NOMO-1 treated with DMSO at 0.1 percent for 48 hours (cell line): ENCODE data around the gene MYO5B.

Experiments
- DNase-seq: peaks from one replicate; lab custom pipeline; 2025; ENCODE audit not compliant: unreplicated experiment; lab: John Stamatoyannopoulos, UW

The MYO5B gene

GRCh38 chr18:50027996-50028395 lies 167.0 kb downstream of the MYO5B start:
- no peak for DNase-seq

GRCh38 chr18:50024466-50024865 lies 170.5 kb downstream of the MYO5B start:
- DNase-seq: no peak

DNA sequence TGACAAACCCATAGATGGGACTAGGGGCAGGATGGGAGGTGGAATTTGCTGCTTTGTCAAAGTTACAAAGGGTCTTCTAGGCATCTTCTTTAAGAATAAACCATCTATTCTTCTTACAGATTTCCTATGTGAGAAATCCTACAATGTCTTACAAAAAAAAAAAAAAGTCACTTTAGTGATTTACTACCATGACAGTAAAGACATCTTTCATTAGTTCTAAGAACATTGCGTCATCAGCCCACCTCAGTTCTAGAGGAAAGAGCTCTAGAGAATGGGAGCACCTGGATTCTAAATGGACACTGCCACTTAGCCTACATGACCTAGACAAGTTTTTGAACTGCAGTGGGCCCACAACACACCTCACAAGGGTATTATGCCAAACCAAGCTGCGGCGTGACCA lies 172.0 kb downstream of the MYO5B start:
- DNase-seq: no peak

- no peak for DNase-seq
Measured at GRCh38 chr18:50014606-50015005, 180.3 kb downstream of the MYO5B start.

DNA sequence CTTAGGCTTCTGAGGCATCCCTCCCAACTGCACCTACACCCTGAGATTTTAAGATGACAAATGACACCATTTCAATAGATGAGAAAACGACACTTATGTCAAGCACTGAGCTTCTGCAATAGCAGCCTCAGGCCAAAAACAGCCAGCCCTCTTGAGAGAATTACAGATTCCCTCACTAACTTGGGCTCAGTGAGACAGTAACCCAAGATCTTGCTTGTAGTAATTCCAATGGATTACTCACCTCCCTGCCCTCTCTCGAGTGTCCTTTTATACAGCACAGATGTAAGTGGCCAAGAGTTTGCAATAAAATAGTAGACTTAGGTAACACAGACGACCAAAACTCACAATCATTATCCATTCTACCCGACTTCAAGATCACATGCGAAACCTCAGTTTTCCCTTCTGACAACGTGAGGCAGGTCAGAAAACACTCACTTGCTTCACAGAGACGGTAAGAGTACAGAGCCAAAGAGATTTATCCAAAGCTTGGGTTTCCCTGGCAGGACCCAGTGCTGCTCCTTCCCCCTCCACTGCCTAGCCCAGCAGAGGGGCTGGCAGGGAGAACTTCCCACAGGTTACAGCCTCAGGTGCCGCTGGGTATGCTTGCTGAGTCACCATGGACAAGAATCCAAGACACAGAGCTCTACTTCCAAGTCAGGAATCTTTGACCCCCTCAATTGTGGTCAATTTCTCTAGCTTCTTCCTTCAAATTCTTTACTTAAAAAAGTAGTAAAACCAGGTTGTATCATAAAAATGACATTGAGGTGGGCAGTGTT lies 181.4 kb downstream of the MYO5B start:
- no peak for DNase-seq

GRCh38 chr18:50011813-50012435 lies 183.0 kb downstream of the MYO5B start:
- no peak for DNase-seq

- DNase-seq: peak; percentile 51
Measured at GRCh38 chr18:50009773-50010335, 185.1 kb downstream of the MYO5B start.

DNA sequence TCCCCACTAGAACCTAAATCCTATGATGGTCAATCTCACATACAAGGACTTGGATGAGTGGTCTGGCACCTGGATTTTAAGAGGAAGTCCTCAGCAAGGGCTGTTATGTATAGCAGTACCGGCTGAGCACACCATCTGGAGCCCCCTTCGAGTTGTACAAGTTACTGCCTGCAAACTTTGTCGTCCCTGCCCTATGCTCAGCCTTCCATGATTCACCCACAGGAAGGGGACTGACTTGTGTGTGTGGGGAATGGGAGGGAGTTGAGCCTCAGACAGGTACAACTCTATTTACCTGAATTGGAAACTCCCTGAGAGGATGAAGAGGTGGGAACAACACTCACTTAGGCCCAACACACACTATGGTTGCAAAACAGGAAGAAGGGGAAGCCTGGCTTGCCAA lies 186.6 kb downstream of the MYO5B start:
- DNase-seq: no peak

GRCh38 chr18:50006470-50007046 lies 188.4 kb downstream of the MYO5B start:
- DNase-seq: no peak

DNA sequence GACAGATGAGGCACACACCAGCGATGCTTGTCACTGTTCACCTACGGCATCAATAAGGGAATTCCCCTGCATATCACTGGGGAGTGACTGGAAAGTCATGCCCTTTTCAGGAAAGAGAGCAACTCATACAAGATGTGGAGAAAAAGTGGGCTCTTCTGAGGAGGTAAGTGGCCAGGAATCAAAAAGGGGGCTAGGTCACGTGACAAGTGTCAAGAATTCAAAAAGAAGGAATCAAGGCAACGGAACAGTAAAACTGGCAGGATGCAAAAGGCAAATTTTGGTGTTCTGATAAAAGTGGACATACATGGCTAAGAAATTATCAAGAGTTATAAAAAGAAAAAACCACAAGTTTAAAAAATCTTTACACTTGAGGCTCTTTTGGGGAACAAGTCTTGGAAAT lies 190.9 kb downstream of the MYO5B start:
- no peak for DNase-seq

DNA sequence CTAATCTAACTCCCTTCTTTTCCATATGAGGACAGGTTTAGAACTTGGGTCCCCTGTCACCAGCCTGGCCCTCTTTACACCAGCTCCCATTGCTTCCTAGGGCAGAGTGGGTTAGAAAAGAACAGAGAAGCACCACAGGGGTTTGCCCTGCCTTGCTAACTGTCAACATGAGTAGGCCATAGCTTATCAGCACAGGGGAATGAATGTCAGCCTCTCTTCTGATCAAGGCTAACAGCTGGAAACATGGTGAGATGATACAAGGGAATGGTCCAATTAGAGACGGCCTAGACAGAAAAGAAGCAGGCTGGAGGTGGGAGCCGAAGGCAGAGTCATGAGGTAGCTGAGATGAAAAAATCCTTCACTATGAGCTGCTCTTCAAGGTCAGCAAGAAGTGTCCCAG lies 192.2 kb downstream of the MYO5B start:
- DNase-seq: no peak

- DNase-seq: no peak
Measured at GRCh38 chr18:50000227-50000626, 194.7 kb downstream of the MYO5B start.

- DNase-seq: no peak
Measured at GRCh38 chr18:49999128-49999527, 195.8 kb downstream of the MYO5B start.

DNA sequence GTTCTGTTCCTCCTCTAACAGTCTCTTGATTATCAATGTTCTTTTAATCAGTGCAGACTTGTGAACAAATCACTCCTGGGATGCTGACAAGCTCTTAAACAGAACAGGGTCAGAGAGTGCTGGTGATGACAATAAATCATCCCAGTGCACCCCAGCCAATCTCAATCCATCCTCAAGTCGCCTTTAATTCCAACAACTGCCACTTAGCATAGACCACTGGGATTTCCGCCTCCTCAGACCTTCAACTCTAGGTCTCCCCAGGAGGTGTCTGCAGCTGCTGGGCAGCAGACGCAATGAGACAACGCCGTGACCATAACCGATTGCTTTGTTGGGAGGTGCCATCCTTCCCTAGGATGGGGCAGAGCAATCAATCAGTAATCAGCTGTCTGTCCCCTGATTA lies 197.4 kb downstream of the MYO5B start:
- no peak for DNase-seq

GRCh38 chr18:49994410-49994809 lies 200.5 kb downstream of the MYO5B start:
- DNase-seq: no peak

DNA sequence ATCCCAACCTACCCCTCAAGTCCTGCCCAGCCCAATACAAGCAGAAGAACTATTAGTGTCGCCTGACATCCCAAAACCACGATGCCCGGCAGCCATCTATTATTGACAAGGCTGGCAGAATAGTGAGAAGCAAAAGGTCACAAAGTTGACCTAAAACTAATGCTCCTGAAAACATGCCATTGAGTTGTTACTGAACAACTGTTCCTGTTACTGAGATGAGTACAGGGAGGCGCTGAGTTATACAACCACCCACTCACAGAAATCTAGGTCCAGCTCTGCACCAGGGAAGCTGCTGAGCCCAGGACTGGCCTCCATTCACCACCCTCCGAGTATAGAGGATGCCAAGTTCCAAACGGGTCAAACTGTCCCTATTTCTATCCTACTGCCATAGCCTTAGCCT lies 201.6 kb downstream of the MYO5B start:
- no peak for DNase-seq

DNA sequence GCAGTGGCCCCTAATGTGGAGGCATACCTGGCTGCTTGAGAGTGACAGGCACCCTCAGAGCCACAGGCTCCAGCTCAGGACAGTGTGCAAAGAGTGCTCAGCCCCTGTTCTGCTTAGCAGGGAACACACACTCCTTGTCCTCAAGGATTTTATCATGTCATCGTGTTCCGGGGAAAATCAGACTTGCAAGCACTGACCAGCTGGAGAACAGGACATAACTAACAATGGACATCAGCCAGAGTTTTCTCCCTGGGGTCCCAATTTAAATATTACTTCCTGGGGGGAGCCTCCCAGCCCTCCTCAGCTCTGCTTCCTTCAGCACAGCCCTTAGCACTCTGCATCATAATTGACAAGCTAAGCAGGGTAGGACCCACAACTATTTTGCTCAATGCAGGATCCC lies 206.2 kb downstream of the MYO5B start:
- no peak for DNase-seq

DNA sequence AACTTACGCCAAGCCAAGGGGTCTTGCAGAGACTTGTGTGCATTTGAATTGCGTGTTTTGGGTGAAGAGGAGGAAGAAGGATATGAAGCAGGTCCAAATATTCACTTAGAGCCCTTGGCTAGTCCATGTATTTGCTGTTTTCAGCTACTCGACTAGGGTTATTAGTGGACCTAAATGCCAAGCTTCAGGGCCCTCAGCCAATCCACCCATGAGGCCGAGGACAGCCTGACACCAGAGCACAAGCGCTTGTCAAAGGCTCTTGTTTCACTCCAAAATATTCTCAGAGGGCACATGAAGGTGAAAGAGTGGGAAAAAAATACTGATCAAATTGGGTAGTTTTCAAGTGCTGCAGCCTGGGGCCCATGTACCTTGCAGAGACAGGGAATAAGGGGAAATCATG lies 206.8 kb downstream of the MYO5B start:
- DNase-seq: no peak

GRCh38 chr18:49985236-49985635 lies 209.7 kb downstream of the MYO5B start:
- no peak for DNase-seq

- no peak for DNase-seq
Measured at GRCh38 chr18:49980896-49981295, 214.1 kb downstream of the MYO5B start.

DNA sequence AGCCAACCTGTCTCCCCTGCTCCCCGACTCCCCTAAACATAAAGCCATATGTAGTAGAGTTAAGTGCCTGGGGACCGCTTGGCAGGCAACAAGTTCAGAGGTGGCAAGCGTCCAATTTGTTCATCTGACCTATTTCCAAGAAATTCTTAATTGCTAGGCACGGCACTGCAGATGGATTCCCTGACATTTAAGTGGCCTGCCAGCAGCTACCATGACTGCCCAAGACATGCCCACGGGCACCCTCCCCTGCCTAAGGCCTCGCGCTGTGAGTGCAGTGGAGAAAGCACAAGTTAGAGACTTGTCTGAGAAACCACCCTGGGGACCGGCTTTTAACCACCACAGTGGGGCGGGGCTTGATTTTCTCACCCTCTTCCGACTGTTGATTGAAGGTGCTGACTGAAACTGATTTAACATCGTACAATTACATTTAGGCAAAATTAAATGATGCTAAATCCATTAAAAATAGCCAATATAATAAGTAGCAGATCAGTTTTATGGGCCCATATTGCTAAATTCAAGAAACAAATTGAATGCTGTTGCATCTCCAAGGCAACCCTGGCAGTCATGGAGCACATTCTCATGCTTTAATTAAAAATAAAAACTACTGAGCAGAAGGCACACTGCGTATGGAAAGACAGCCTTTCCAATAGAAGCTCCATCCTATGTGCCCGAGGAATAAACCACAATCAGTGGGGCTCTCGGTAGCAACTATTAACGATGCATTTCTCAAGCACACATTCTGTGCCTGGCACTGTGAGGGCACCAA lies 218.0 kb downstream of the MYO5B start:
- DNase-seq: no peak
